GM06990 (cell line): Measurements from ENCODE around the gene RNF113B.

Experiments used
- DNase-seq: peaks from one replicate; pipeline ENCODE4 v3.0.0-alpha.2; 2011; ENCODE audit not compliant: insufficient read length; ENCODE audit errors: extremely low read depth
- H3K27me3 ChIP-seq: replicated peaks from 2 replicates; pipeline ENCODE4 v1.6.0; 2011; ENCODE audit warnings: low read length; ENCODE audit not compliant: control insufficient read depth, insufficient read depth
- H3K36me3 ChIP-seq: 2 replicates; pipeline ENCODE4 v1.5.1; 2011; ENCODE audit warnings: low read length; ENCODE audit not compliant: control insufficient read depth, insufficient read depth
- H3K4me3 ChIP-seq: replicated peaks from 2 replicates; pipeline ENCODE4 v1.5.1; 2011; ENCODE audit warnings: low read depth, mild to moderate bottlenecking, control low read depth, low read length
- CTCF ChIP-seq: IDR thresholded peaks from 2 replicates; pipeline ENCODE4 v1.5.1; 2011; ENCODE audit warnings: low read length, control low read depth, mild to moderate bottlenecking, inconsistent platforms; ENCODE audit not compliant: insufficient read depth, poor library complexity, severe bottlenecking

Gene RNF113B

GRCh38 chr13:98222816-98223215, 45.7 kb upstream of the RNF113B start:
- H3K36me3 ChIP-seq, result no peaks in the 10 kb centered on the region
- no peak overlapping the region for H3K4me3 ChIP-seq
- H3K27me3 ChIP-seq, result no peaks in the 10 kb centered on the region
- DNase-seq, result no peak
- TF ChIP-seq CTCF, result no peak

GRCh38 chr13:98222081-98222554, 45.0 kb upstream of the RNF113B start:
- Histone ChIP-seq H3K36me3 (no peaks in the 10 kb centered on the region), H3K27me3 (no peaks in the 10 kb centered on the region), H3K4me3 (no peak overlapping the region)
- no peak for TF ChIP-seq CTCF
- no peak for DNase-seq

DNA sequence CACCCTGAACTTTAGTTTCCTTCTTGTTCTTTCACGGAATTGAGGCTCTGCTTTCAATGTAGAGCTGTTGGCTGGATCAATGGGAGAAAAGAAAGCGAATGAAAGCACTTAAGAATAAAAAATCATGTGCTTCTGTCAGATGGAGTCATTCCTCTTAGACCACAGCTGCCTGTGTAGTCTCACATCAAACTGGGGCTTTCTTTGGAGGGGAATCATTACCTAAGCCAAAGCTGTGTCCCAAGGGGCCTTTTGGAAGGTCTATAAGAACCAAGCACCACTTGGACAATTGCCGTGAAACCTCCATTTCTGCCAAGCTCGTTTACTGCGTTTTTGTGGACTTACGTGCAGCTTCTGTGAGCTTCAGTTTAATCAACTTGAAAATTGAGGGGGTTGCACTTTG, 44.2 kb upstream of the RNF113B start:
- Histone ChIP-seq H3K36me3 (no peaks in the 10 kb centered on the region), H3K27me3 (no peaks in the 10 kb centered on the region), H3K4me3 (no peak overlapping the region)
- DNase-seq, result no peak
- TF ChIP-seq CTCF, result no peak

DNA sequence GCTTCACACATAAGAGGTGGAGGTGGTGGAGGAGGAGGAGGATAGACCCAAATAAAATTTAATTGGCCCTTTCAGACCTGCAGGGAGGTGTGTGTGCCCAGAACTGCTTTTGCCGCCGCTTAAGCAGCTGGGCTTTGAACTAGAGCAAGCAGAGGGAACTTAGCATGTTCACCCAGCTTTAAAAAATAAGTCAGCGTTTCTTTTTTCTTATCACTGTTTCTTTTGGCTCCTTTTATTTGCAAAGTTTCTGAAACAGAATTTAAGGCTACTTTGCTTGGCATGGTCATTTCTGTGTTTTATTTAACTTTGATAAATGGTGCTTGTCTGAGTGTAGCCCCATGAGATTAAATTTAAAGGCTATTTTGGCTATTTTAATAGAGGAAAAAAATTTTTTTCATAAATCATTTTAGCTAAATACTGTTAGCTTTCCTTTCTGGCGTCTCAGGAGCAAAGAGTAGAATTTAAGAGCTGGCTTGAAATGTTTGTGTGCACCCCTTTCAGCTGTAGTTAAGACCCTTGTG, 43.3 kb upstream of the RNF113B start:
- H3K36me3 ChIP-seq, result no peaks in the 10 kb centered on the region
- TF ChIP-seq CTCF, result no peak
- H3K27me3 ChIP-seq, result no peaks in the 10 kb centered on the region
- no peak for DNase-seq
- no peak overlapping the region for H3K4me3 ChIP-seq

DNA sequence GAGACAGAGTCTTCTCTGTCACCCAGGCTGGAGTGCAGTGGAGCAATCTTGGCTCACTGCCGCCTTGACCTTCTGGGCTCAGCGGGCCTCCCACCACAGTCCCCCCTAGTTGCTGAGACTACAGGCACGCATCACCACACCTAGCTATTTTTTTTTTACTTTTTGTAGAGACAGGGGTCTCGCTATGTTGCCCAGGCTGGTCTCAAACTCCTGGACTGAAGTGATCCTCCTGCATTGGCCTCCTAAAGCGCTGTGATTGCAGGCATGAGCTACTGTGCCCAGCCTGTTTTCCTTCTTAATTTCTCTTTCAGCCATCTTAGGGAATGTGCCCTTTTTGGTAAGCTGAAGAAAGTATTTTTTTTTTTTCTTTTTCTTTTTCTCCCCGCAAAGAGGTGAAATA, 42.6 kb upstream of the RNF113B start:
- no peak for DNase-seq
- no peak for TF ChIP-seq CTCF
- Histone ChIP-seq H3K4me3 (no peak overlapping the region), H3K27me3 (no peaks in the 10 kb centered on the region), H3K36me3 (no peaks in the 10 kb centered on the region)

DNA sequence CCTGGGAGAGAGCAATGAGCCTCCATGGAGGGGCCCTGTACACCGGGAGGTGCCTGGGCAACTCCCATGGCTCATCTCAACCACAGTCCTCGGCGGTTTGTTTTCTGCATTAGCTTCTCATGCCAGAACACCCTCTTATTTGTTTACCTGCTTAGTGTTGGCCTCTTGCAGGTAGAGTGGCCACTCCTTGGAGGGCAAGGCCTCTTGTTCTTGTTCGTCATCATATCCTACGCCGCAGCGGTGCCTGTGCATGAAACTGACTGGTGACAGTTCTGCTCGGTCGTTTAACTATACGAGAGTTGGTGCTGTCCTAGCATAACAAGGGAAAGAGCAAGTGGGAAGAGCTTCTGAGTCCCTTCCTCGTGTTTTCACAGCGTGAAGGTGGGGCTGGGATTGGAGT, 40.5 kb upstream of the RNF113B start:
- H3K36me3 ChIP-seq, result no peaks in the 10 kb centered on the region
- H3K4me3 ChIP-seq, result no peak overlapping the region
- DNase-seq, result no peak
- TF ChIP-seq CTCF, result no peak
- no peaks in the 10 kb centered on the region for H3K27me3 ChIP-seq
